Keratinocyte (primary cell): ENCODE results near the gene ZNF804B. TPM values are rescaled to one million over a fixed set of nuclear protein-coding genes. Genes with fewer than 3 reads are reported as not detected.

Experiments
- DNase-seq: peaks from one replicate; pipeline ENCODE4 v3.0.0-alpha.2; 2011; ENCODE audit warnings: low read depth, missing footprints, low spot score
- FAIRE-seq: peaks from 2 replicates; lab custom pipeline; 2011; peaks lifted over from hg19 to GRCh38; lab: Jason Lieb, UNC
- H2AFZ ChIP-seq: 2 replicates; pipeline ENCODE4 v1.6.0; 2012; ENCODE audit warnings: low read length, control low read depth, inconsistent platforms; ENCODE audit not compliant: control insufficient read depth
- H3K27ac ChIP-seq: 2 replicates; pipeline ENCODE4 v1.5.1; 2011; ENCODE audit warnings: low read length; ENCODE audit not compliant: control insufficient read depth, insufficient read depth
- H3K27me3 ChIP-seq: 3 replicates; pipeline ENCODE4 v1.6.0; 2011; ENCODE audit warnings: low read length; ENCODE audit not compliant: control insufficient read depth, insufficient read depth; ENCODE audit errors: extremely low read depth
- H3K36me3 ChIP-seq, 2 experiments: 2 replicates in 1 of 2; 3 replicates in 1 of 2; pipeline ENCODE4 v1.5.1; 2011; ENCODE audit warnings: low read length in 2 of 2, mild to moderate bottlenecking in 1 of 2; ENCODE audit not compliant: control insufficient read depth in 2 of 2, insufficient read depth in 2 of 2; ENCODE audit errors: extremely low read depth in 1 of 2
- H3K4me1 ChIP-seq: 3 replicates; pipeline ENCODE4 v1.5.1; 2011; ENCODE audit warnings: low read length; ENCODE audit not compliant: control insufficient read depth, insufficient read depth; ENCODE audit errors: extremely low read depth
- H3K4me2 ChIP-seq: 3 replicates; pipeline ENCODE4 v1.6.0; 2011; ENCODE audit warnings: low read depth, low read length; ENCODE audit not compliant: control insufficient read depth, insufficient read depth; ENCODE audit errors: extremely low read depth
- H3K4me3 ChIP-seq, 3 experiments: fragments of 200-600 bp in 1 of 3; sonication (generic) in 1 of 3; 2 replicates in 2 of 3; 3 replicates in 1 of 3; pipeline ENCODE4 v1.5.1; 2011 to 2016; ENCODE audit warnings: low read length in 3 of 3, mild to moderate bottlenecking in 3 of 3, control low read depth in 2 of 3, inconsistent platforms in 1 of 3, low read depth in 1 of 3, mixed read lengths in 1 of 3, mixed run types in 1 of 3, moderate library complexity in 1 of 3; ENCODE audit not compliant: control insufficient read depth in 2 of 3, insufficient read depth in 2 of 3; ENCODE audit errors: extremely low read depth in 1 of 3
- H3K79me2 ChIP-seq: 2 replicates; pipeline ENCODE4 v1.6.0; 2012; ENCODE audit warnings: low read length; ENCODE audit not compliant: control insufficient read depth, insufficient read depth
- H3K9ac ChIP-seq: 3 replicates; pipeline ENCODE4 v1.6.0; 2011; ENCODE audit warnings: low read length; ENCODE audit not compliant: control insufficient read depth, insufficient read depth; ENCODE audit errors: extremely low read depth
- H3K9me1 ChIP-seq: 3 replicates; pipeline ENCODE4 v1.6.0; 2011; ENCODE audit warnings: low read length; ENCODE audit not compliant: control insufficient read depth, insufficient read depth; ENCODE audit errors: extremely low read depth
- H3K9me3 ChIP-seq: 2 replicates; pipeline ENCODE4 v1.5.1; 2012; ENCODE audit warnings: low read depth, low read length; ENCODE audit not compliant: control insufficient read depth
- H4K20me1 ChIP-seq: 3 replicates; pipeline ENCODE4 v1.6.0; 2011; ENCODE audit warnings: low read length; ENCODE audit not compliant: control insufficient read depth, insufficient read depth; ENCODE audit errors: extremely low read depth
- CTCF ChIP-seq, 3 experiments: IDR thresholded peaks in 1 of 3; conservative IDR thresholded peaks in 1 of 3; optimal IDR thresholded peaks in 1 of 3; 2 replicates in 2 of 3; 3 replicates in 1 of 3; pipeline versions ENCODE3 to v1.5.1; 2011; ENCODE audit warnings: low read length in 3 of 3, mild to moderate bottlenecking in 3 of 3, moderate library complexity in 2 of 3, control low read depth in 1 of 3, inconsistent platforms in 1 of 3; ENCODE audit not compliant: insufficient read depth in 2 of 3; ENCODE audit errors: extremely low read depth in 1 of 3
- EZH2 ChIP-seq: IDR thresholded peaks from one replicate; pipeline ENCODE4 v1.6.1; 2012; ENCODE audit warnings: inconsistent platforms, mild to moderate bottlenecking, low read length, moderate library complexity
- dilution Hi-C: fragments of 300-500 bp; cut with MboI; formaldehyde crosslinking; loops from one replicate; pipeline ENCODE4 v1.7.0; 2020; ENCODE audit warnings: low sequenced_read_pairs; ENCODE audit not compliant: extremely low pct_ligation_motif_present
- polyA plus RNA-seq, 5 experiments: library from polyadenylated mRNA; depleted of rRNA in 3 of 5; stranded (reverse) in 3 of 5; stranded (forward) in 1 of 5; unstranded in 1 of 5; fragments of >200 nt; gene quantifications; 1 replicate in 1 of 5; 2 replicates in 3 of 5; 3 replicates in 1 of 5; pipeline versions ENCODE4 v1.2.1 to v1.2.3, GENCODE V29; 2011 to 2012; ENCODE audit warnings: missing spikeins in 2 of 5, low read depth in 1 of 5, low replicate concordance in 1 of 5

The ZNF804B gene
- polyA plus RNA-seq, 1 donor (not counting 4 experiments of a cell fraction or from before 2014, with no cell fraction given), result not detected

- no peak for FAIRE-seq
- no peaks in the 10 kb centered on the region for H3K36me3 ChIP-seq
- no peaks in the 10 kb centered on the region for H4K20me1 ChIP-seq
- H3K9me1 ChIP-seq, result no peaks in the 10 kb centered on the region
- no peak overlapping the region for H3K27ac ChIP-seq
- H3K9ac ChIP-seq, result no peak overlapping the region
- no peak for TF ChIP-seq CTCF (optimal IDR thresholded peaks at IDR 0.05 in 1 of 3, IDR thresholded peaks at IDR 0.05 in 1 of 3, conservative IDR thresholded peaks at IDR 0.05 in 1 of 3; ENCODE audit: extremely low read depth in 1 of 3, insufficient read depth in 2 of 3, low read length in 3 of 3)
- TF ChIP-seq EZH2, result no peak
- dilution Hi-C loops, result no loop called here
- H3K4me2 ChIP-seq, result no peak overlapping the region
- H2AFZ ChIP-seq, result no peak overlapping the region
- DNase-seq, result no peak
- no peak overlapping the region for H3K4me3 ChIP-seq
- no peaks in the 10 kb centered on the region for H3K9me3 ChIP-seq
- no peaks in the 10 kb centered on the region for H3K79me2 ChIP-seq
- no peaks in the 10 kb centered on the region for H3K4me1 ChIP-seq
- no peaks in the 10 kb centered on the region for H3K27me3 ChIP-seq
Observed at GRCh38 chr7:88842201-88842600, 82.7 kb downstream of the ZNF804B start.

- FAIRE-seq (no peak), DNase-seq (no peak)
- Histone ChIP-seq H3K36me3 (no peaks in the 10 kb centered on the region), H4K20me1 (no peaks in the 10 kb centered on the region), H3K4me3 (no peak overlapping the region), H3K9ac (no peak overlapping the region), H3K27me3 (no peaks in the 10 kb centered on the region), H3K9me1 (no peaks in the 10 kb centered on the region), H3K9me3 (no peaks in the 10 kb centered on the region), H3K4me1 (no peaks in the 10 kb centered on the region), H3K4me2 (no peak overlapping the region), H3K79me2 (no peaks in the 10 kb centered on the region), H3K27ac (no peak overlapping the region), H2AFZ (no peak overlapping the region)
- TF ChIP-seq CTCF (optimal IDR thresholded peaks at IDR 0.05 in 1 of 3, IDR thresholded peaks at IDR 0.05 in 1 of 3, conservative IDR thresholded peaks at IDR 0.05 in 1 of 3; ENCODE audit: extremely low read depth in 1 of 3, insufficient read depth in 2 of 3, low read length in 3 of 3) (no peak), EZH2 (no peak)
- dilution Hi-C loops, result no loop called here
Observed at GRCh38 chr7:88845091-88845490, 85.6 kb downstream of the ZNF804B start.
